Large intestine (tissue), 3 donors: ENCODE measurements around the gene TKTL1. TPM values are rescaled to one million over a fixed set of nuclear protein-coding genes. Genes with fewer than 3 reads are reported as not detected.
"Not testable (repeated sequence)": the region's sequence is repeated elsewhere in the genome, so short reads cannot be mapped to it uniquely, and the experiment has no call there.

Experiments used
- DNase-seq, 2 donors: peaks; one replicate each; pipeline versions ENCODE4 v3.0.0 to v3.0.0-alpha.2; 2013
- H3K27ac ChIP-seq: one replicate; pipeline ENCODE4 v1.5.1; 2013; ENCODE audit warnings: low read length
- H3K27me3 ChIP-seq: 2 replicates; pipeline ENCODE4 v1.6.1; 2013; ENCODE audit warnings: low read length; ENCODE audit not compliant: control insufficient read depth, insufficient read depth
- H3K36me3 ChIP-seq: 2 replicates; pipeline ENCODE4 v1.6.1; 2013; ENCODE audit warnings: low read length; ENCODE audit not compliant: control insufficient read depth, insufficient read depth
- H3K4me1 ChIP-seq: one replicate; pipeline ENCODE4 v1.6.1; 2013; ENCODE audit warnings: low read length; ENCODE audit not compliant: control insufficient read depth, insufficient read depth
- H3K4me3 ChIP-seq: one replicate; pipeline ENCODE4 v1.5.1; 2013; ENCODE audit warnings: low read length
- H3K9me3 ChIP-seq: one replicate; pipeline ENCODE4 v1.6.1; 2013; ENCODE audit warnings: mild to moderate bottlenecking, low read depth, low read length, moderate library complexity; ENCODE audit not compliant: control insufficient read depth
- WGBS: methylation state at CpG from one replicate; pipeline ENCODE4 v1.1.5; 2013; ENCODE audit warnings: low lambda C conversion rate; ENCODE audit not compliant: insufficient coverage; 5-methylcytosine and 5-hydroxymethylcytosine counted together
- polyA plus RNA-seq: library from polyadenylated mRNA; unstranded; fragments of 120-200 nt; gene quantifications from one replicate; pipeline ENCODE4 v1.2.1, GENCODE V29; 2013

TKTL1 gene
- polyA plus RNA-seq, 1 donor: 0.19 TPM

DNA sequence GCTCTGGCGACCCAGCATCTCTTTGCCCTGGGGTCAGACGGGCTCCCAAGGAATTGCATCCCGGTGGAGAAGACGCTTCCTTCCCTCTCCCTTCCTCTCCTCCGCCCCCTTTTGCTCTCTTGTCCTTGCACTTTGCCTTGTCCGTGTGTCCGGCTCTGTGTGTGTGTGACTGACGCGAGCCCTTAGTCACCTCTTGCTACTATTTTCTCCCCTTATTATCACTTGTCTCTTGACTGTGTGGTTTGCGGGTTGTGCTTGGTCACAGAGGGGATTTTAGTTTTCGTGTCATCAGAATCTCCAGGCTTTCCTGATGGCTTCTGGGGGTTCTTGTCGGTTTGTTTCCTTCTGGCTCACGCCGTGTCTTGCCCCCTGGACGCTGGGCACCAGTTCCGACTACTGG is 47.5 kb downstream of the TKTL1 start:
- H3K36me3 ChIP-seq, H3K9me3 ChIP-seq, H3K27ac ChIP-seq, H3K4me3 ChIP-seq, H3K4me1 ChIP-seq, H3K27me3 ChIP-seq, DNase-seq: not testable (repeated sequence)
- WGBS: no CpG with 5 or more reads among the region's 16 CpGs

DNA sequence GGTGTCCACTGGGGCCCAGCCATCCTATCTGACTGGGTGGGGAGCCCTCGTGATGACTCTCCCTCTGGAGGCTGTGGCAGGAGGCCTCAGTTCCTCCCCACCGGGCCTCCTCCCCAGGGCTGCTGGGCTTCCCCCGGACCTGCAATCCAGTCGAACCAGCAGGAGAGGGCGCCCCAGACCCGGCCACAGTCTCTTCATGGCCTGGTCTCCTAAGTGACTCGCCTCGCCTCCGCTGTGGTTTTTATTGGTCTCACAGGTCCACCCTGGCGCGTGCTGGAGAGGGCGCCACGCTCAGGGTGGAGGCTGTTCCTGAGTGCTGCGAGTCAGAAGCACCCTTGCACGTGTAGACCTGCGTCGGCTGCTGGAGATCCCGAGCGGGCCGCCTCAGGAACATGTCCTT is 48.0 kb downstream of the TKTL1 start:
- H3K9me3 ChIP-seq, H3K27me3 ChIP-seq, H3K36me3 ChIP-seq, H3K4me3 ChIP-seq, H3K27ac ChIP-seq, DNase-seq, H3K4me1 ChIP-seq: not testable (repeated sequence)
- no CpG with 5 or more reads among the region's 20 CpGs for WGBS

DNA sequence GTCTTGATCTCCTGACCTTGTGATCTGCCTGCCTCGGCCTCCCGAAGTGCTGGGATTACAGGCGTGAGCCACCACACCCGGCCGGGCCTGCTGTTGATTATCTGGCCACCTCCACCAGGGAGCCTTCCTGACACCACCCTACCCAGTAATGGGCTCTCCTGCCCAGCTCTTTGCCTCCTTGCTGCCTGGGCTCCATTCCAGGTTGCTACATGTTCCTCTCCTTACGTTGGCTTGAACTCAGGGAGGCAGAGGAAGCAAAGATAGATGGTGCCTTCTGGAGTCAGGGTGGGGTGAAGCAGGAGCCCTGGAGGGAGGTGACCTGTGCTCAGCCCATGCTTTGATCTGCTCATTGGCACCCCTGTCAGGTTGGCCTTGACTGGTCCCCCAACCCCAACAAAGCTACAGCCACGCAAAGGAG is 52.5 kb downstream of the TKTL1 start:
- Histone ChIP-seq H3K4me1 (peaks cover 2% of the 10 kb centered on the region), H3K9me3 (no peaks in the 10 kb centered on the region), H3K4me3 (no peak overlapping the region), H3K36me3 (peaks cover 28% of the 10 kb centered on the region), H3K27ac (no peak overlapping the region), H3K27me3 (no peaks in the 10 kb centered on the region)
- no peak for DNase-seq
- WGBS: no CpG with 5 or more reads among the region's 7 CpGs

DNA sequence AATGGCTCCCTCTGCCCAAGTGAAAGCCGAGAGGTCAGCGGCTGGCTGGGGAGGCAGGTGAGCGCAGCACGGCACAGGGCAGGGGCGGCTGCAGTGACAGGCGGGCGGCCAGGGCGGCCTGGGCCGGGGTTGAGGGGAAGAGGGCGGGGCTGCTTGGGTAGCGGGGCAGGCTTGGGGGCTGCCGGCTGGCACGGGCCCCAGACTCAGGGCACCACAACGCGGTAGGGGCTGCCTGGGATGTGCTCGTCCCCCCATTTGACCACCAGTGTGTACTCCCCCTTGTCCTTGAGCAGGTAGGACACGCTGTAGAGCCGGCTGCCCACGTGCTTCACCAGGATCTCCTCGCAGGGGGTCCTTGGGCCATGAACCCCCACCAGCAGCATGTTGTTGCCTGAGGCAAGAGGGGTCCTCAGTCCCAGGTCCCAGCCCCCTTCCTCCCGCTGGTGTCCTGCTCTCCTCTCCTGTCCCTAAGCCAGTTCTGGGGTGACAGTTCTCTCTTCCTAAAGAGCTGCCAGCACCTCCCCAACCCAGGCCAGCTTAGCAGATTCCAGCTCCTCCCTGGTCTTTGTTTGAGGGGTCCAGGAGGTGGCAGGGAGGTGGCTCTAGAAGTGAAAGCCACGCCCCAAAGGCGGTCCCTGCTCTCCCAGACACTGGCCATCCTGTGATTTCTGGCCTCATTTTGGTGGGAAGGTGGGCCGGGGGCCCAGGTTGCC is 53.2 kb downstream of the TKTL1 start:
- no peak overlapping the region for H3K4me3 ChIP-seq
- peaks cover 2% of the 10 kb centered on the region for H3K4me1 ChIP-seq
- DNase-seq: no peak
- WGBS: no CpG with 5 or more reads among the region's 24 CpGs
- no peaks in the 10 kb centered on the region for H3K27me3 ChIP-seq
- H3K27ac ChIP-seq: no peak overlapping the region
- no peaks in the 10 kb centered on the region for H3K9me3 ChIP-seq
- H3K36me3 ChIP-seq: peaks cover 28% of the 10 kb centered on the region

DNA sequence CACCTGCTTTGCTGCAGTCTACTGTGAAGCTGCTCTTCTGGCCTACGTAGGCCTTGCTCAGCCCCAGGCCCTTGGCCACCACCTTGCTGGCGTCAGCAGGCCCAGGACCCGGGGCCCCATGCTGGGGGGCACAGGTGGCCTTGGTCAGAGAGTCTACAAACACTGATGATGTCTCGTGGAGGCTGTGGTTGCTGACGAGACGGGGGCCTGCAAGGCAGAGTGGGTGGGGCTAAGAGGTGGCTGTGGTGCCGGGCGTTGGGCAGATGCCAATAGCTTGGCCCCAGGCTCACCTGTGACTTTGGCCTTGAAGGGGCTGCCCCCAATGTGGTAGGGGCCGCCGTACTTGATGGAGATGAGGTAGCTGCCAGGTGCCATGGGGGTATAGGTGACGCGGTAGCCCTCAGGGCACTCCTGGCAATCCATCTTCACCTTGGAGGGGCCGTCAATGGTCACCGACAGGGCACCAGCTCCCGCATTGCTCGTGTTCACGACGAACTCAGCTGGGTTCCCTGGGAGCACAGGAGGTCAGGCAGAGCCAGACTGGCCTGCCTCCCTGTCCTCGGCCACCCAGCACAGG is 53.9 kb downstream of the TKTL1 start:
- Histone ChIP-seq H3K27ac (no peak overlapping the region), H3K4me3 (no peak overlapping the region), H3K36me3 (peaks cover 29% of the 10 kb centered on the region), H3K9me3 (no peaks in the 10 kb centered on the region), H3K4me1 (peaks cover 2% of the 10 kb centered on the region), H3K27me3 (no peaks in the 10 kb centered on the region)
- no peak for DNase-seq
- no CpG with 5 or more reads among the region's 19 CpGs for WGBS

DNA sequence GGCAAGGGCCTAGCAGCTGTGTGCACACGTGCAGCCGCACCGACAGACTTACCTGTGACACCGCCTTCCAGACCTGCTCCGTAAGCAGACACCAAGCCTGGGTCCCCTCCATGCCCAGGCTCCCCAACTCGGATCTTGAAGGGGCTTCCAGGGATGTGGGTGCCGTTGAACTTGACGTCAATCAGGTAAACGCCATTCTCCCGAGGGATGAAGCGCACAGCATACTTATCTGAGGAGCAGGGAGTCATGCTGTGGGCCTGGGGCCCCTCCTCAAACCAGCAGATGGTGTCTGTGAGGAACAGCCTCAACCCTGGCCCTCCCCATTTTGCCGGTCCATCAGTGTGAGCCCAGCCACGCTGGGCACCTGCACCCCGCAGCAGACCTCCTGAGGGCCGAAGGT is 54.4 kb downstream of the TKTL1 start:
- no peaks in the 10 kb centered on the region for H3K9me3 ChIP-seq
- H3K27me3 ChIP-seq: no peaks in the 10 kb centered on the region
- no CpG with 5 or more reads among the region's 15 CpGs for WGBS
- peaks cover 2% of the 10 kb centered on the region for H3K4me1 ChIP-seq
- peaks cover 29% of the 10 kb centered on the region for H3K36me3 ChIP-seq
- no peak overlapping the region for H3K4me3 ChIP-seq
- DNase-seq: no peak
- no peak overlapping the region for H3K27ac ChIP-seq

DNA sequence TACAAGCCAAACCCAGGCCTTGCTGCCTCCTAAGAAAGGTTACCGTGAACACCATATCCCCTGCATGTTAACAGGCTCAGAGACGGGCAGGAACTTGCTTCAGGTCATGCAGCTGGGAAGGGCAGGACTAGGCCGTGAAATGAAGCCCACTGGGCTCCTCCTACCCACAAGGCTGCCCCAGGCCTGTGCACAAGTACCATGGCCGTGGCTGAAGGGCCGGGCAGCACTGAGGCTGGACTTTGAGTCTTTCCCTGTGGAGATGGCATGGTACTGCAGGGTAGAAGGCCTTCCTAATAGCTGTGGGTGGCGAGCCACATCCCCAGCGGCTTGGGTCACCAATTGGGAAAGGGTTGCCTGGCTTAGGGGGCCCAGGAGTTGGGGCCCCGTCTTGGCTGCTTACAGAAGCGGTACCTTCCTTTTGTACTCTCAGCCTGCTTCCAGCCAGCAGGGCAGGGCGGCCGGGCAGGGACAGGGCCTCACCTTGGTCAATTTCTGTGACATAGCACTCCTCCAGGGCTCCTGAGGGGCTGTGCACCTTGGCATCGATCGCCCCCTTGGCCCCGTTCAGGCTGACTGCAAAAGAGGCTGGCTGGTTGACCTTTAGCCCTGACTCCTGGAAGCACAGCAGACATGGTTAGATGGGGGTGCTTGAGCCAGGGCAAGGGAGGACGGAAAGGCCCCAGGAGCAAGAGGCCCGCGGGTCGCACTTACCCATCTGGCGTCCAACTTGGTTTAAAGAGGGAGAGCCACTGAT is 55.0 kb downstream of the TKTL1 start:
- Histone ChIP-seq H3K9me3 (no peaks in the 10 kb centered on the region), H3K27me3 (no peaks in the 10 kb centered on the region), H3K36me3 (peaks cover 30% of the 10 kb centered on the region), H3K4me1 (peaks cover 2% of the 10 kb centered on the region), H3K4me3 (no peak overlapping the region), H3K27ac (no peak overlapping the region)
- no peak for DNase-seq
- no CpG with 5 or more reads among the region's 19 CpGs for WGBS

DNA sequence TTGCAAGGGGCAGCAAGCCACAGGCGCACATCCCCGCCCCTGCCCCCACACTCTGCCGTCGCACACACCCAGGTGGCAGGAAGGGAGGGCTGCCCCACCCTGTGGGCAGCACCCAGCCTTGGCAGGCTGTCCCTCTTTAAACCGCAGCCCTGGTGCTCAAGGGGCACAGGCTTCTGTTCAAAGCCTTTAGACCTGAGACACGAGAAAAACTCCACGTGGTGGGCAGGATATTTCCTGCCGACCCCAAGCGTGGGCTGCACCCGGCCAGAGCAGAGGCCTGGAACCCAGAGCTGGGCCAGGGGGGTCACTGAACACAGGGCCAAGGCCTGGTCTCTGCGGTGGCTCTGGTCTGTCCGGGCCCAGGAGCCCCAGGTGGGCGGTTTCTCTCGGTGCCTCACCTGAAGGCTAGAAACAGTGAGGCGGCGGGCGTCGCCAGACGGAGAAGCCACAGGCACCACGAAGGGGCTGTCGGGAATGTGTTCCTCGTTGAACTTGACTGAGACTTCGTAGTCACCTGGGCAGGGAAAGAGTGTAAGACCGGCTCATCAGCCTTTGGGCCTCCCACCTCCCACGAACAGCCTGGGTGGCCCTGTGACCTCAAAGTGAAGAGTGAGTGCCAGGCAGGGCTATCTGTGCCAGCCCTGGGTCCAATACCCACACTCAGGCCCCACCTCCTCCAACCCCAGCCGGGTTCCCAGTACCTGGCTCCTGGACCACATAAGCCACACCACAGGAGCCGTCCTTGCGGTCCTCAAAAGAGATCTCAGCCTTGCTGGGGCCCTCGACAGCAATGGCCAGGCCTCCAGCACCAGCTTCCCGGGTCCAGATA is 55.8 kb downstream of the TKTL1 start:
- DNase-seq: no peak
- H3K27me3 ChIP-seq: no peaks in the 10 kb centered on the region
- WGBS: no CpG with 5 or more reads among the region's 30 CpGs
- H3K4me3 ChIP-seq: no peak overlapping the region
- no peaks in the 10 kb centered on the region for H3K9me3 ChIP-seq
- H3K36me3 ChIP-seq: peaks cover 33% of the 10 kb centered on the region
- H3K27ac ChIP-seq: no peak overlapping the region
- H3K4me1 ChIP-seq: peaks cover 2% of the 10 kb centered on the region

DNA sequence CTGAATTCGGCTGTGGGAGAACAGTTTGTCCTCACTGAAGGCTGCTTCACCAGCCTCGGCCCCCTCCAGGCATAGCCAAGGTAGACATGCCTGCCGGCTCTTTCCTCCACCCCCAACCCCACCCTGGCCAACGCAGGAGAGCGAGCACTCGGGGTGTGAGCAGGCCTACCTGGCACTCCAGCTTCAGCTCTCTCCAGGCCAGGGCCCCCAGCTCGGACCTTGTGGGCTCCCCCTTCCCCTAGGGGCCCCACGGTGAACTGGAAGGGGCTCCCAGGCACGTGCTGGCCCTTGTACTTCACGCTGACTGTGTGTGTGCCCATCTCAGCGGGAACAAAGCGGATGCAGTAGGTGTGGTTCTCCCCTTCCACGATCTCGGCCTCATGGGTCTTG is 56.4 kb downstream of the TKTL1 start:
- DNase-seq: no peak
- H3K4me1 ChIP-seq: peaks cover 2% of the 10 kb centered on the region
- H3K27me3 ChIP-seq: no peaks in the 10 kb centered on the region
- peaks cover 33% of the 10 kb centered on the region for H3K36me3 ChIP-seq
- no peak overlapping the region for H3K4me3 ChIP-seq
- no CpG with 5 or more reads among the region's 14 CpGs for WGBS
- no peak overlapping the region for H3K27ac ChIP-seq
- no peaks in the 10 kb centered on the region for H3K9me3 ChIP-seq

DNA sequence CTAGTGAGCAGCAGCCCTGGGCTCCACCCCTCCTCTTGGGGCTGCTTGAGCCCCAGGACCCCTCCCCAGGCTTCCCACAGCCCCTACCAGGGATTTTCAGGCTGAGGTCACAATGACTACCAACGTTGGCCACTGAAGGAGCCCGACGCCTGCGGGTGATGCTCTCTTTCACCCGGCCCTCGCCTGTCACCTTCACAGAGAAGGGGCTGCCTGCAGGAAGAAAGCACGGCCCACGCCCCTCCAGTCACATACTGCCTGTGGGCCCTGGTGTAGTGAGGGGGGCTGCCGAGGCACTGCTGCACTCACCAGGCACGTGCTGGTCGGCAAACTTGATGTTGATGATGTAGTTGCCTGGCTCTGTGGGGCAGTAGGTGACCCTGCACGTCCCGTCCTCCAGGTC is 56.9 kb downstream of the TKTL1 start:
- Histone ChIP-seq H3K27ac (no peak overlapping the region), H3K4me1 (peaks cover 2% of the 10 kb centered on the region), H3K9me3 (no peaks in the 10 kb centered on the region), H3K36me3 (peaks cover 33% of the 10 kb centered on the region), H3K4me3 (no peak overlapping the region), H3K27me3 (no peaks in the 10 kb centered on the region)
- no CpG with 5 or more reads among the region's 13 CpGs for WGBS
- DNase-seq: no peak
